Eye (tissue), 1 donor: ENCODE measurements around the gene BHMT2.

Experiments used
- DNase-seq: peaks from one replicate; pipeline ENCODE4 v3.0.0-alpha.2; 2015

BHMT2 gene

DNA sequence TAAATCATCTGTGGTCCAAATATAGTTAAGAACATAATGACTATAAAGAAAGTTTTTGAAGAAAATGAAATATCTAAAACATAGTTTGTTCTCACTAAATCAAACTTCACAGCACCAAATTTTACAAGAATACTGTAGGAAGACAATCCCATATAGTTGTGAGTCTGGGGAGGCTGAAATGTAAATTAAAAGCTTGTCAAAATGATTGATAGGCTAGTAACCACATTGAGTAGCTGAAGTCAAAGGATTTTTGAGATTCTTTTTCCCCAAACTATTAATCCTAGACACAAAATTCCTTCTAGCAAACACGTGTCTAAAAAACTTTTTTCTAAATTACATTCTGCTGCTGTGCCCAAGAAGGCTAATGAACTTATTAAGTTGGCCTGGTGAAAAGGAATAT lies 55.0 kb downstream of the BHMT2 start:
- no peak for DNase-seq

DNA sequence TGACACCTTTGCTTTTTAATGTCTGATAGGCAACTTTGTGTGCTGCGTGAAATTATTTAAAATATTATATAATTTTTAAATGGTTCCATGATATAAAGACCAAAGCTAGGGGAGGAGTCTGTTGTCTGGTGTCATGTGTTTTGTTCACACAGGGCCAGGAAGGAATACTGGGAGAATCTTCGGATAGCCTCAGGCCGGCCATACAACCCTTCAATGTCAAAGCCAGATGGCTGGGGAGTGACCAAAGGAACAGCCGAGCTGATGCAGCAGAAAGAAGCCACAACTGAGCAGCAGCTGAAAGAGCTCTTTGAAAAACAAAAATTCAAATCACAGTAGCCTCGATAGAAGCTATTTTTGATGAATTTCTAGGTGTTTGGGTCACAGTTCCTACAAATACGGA lies 61.2 kb downstream of the BHMT2 start:
- DNase-seq: peak; percentile 60

DNA sequence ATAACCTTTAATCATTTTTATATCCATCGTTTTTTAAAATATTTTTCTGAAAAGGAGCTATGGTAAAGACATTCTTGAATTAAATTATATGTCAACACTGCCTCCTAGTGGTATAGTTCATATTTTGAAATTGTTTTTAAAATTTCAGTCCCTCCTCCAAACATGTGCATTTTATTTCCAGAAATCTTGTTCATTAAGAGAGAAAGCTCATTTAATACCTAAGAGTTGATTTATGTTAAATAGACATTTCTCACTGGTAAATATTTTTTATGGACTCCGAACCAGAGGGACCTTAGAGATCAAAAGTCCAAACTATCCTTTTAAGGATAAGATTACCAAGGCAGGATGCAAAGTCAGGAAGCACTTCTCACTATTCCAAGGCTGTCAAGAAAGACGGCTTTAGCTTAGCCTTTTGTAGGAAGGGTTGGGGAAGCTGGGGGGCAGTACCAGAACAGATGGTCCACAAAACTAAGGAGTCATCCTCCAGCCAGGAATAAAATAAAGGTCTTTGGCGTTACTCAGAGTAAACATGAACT lies 63.6 kb downstream of the BHMT2 start:
- peak; percentile 86 for DNase-seq

- peak; percentile 95 for DNase-seq
Observed at GRCh38 chr5:79133657-79134451, 64.3 kb downstream of the BHMT2 start.

- DNase-seq: no peak
Observed at GRCh38 chr5:79135790-79136553, 66.4 kb downstream of the BHMT2 start.

DNA sequence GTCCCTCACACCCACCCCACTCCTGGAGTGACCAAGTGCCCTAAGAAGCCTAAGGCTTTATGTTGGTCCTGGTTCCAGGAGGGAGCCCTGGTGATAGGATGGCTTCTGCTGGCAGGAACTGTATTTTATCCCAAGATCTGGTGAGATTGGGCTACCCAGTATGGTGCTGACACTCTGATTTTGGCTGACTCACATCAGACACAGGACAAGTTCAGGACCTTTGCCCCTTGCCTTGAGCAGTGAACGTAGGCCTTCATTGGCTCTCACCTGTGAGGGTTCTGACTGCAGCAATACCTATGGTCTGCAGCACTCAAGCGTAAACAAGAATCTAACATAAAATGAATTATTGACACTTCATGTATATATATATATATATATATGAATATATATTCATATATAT lies 67.1 kb downstream of the BHMT2 start:
- DNase-seq: no peak
